ENCODE measurements around the gene OR6S1.

DNA sequence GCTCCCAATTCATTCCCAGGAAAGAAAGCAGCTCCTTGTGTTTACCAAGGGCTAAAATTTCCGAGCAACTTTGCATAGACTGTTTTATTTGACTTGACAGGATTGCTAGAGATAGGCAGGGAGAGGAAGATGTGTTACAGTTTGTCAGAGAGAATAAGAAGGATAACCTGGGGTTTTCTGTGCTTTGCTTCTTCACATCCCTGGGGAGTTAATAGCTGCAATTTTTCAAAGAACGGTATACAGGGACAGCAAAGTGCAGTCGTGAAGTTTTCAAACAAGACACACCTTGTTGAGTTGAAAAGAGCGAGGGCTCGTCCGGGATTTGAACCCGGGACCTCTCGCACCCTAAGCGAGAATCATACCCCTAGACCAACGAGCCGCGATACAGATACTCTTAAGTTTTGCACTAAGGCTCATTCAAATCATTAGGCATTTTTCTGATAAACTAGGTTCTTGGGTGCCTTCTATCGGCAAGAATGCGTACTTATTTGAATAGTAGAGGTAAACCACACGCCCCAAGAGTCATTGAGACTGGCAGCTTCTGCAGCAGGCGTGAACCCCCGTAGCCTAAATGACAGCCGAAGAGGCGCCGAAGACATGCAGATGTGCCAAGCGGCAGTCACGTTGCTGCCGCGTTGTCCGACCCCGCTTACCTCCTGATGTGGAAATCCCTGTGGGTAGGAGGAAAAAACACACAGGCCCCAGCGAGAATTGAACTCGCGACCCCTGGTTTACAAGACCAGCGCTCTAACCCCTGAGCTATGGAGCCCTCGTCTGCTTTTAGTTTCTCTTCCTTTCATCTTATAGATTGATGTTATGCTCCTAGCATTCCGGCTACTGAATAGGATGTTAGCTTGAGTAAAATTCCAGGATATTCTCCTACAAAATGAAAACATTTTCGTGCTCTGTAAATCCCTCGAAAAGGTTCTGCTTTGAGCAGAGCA is 28.1 kb downstream of the OR6S1 start:
- TF ChIP-seq POLR2A (IDR thresholded peaks at IDR 0.05): no peak
- TF ChIP-seq, protein P1, sequence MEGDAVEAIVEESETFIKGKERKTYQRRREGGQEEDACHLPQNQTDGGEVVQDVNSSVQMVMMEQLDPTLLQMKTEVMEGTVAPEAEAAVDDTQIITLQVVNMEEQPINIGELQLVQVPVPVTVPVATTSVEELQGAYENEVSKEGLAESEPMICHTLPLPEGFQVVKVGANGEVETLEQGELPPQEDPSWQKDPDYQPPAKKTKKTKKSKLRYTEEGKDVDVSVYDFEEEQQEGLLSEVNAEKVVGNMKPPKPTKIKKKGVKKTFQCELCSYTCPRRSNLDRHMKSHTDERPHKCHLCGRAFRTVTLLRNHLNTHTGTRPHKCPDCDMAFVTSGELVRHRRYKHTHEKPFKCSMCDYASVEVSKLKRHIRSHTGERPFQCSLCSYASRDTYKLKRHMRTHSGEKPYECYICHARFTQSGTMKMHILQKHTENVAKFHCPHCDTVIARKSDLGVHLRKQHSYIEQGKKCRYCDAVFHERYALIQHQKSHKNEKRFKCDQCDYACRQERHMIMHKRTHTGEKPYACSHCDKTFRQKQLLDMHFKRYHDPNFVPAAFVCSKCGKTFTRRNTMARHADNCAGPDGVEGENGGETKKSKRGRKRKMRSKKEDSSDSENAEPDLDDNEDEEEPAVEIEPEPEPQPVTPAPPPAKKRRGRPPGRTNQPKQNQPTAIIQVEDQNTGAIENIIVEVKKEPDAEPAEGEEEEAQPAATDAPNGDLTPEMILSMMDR (IDR thresholded peaks at IDR 0.05): peak; percentile 38 to 86 (median 74)

Data from heart left ventricle (tissue), 13 donors.